IPS-15b (cell line): ENCODE results near the gene VPS4B.
A peak's percentile ranks its signal among the peaks of the same experiment; 100 is the strongest.
"Not testable (repeated sequence)": the region's sequence is repeated elsewhere in the genome, so short reads cannot be mapped to it uniquely, and the experiment has no call there.

Experiments used
- H3K27me3 ChIP-seq: one replicate; pipeline ENCODE4 v1.6.1; 2013; ENCODE audit warnings: low read length; ENCODE audit not compliant: control insufficient read depth, insufficient read depth
- H3K36me3 ChIP-seq: one replicate; pipeline ENCODE4 v1.6.1; 2013; ENCODE audit warnings: low read length; ENCODE audit not compliant: control insufficient read depth, insufficient read depth
- H3K4me1 ChIP-seq: one replicate; pipeline ENCODE4 v1.6.1; 2013; ENCODE audit warnings: mild to moderate bottlenecking, low read length; ENCODE audit not compliant: control insufficient read depth, insufficient read depth
- H3K4me3 ChIP-seq: one replicate; pipeline ENCODE4 v1.5.1; 2013; ENCODE audit warnings: low read depth, low read length
- H3K9ac ChIP-seq: one replicate; pipeline ENCODE4 v1.6.1; 2013; ENCODE audit warnings: low read depth, mild to moderate bottlenecking, low read length
- H3K9me3 ChIP-seq: one replicate; pipeline ENCODE4 v1.6.1; 2013; ENCODE audit warnings: mild to moderate bottlenecking, low read length; ENCODE audit not compliant: control insufficient read depth, insufficient read depth

The VPS4B gene

GRCh38 chr18:63422087-63422863 is at the start of gene VPS4B:
Gene VPS4B, minus strand, starts transcription at chr18:63422476. Its CDS starts 217 bp downstream, at chr18:63422259.
- no peaks in the 10 kb centered on the region for H3K4me1 ChIP-seq
- H3K9me3 ChIP-seq = no peaks in the 10 kb centered on the region
- H3K36me3 ChIP-seq = peaks cover 5% of the 10 kb centered on the region
- H3K4me3 ChIP-seq = peak within 1 kb of the TSS; percentile 94
- H3K27me3 ChIP-seq = no peaks in the 10 kb centered on the region
- peak within 1 kb of the TSS; percentile 89 for H3K9ac ChIP-seq

DNA sequence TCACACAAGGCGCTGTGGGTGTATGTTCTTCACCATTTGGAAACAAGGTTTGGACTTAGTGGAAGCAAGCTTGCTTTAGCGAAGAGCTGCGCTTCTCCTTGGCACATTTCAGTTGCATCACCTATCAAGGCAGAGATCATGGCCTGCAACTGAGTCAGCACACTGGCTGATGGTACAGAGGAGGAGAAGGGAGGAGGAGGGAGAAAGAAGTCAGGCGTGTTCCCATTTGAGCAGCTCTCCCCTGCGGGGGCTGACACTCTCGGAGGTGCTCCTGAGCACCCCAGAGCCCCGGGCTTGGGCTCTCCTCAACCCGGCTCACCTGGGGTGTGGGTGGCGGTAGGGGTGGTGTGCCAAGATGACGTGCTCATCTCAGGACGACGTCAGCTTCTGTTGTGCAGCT is 48.5 kb upstream of the VPS4B start:
- H3K9ac ChIP-seq = no peak overlapping the region
- no peaks in the 10 kb centered on the region for H3K9me3 ChIP-seq
- H3K4me3 ChIP-seq = no peak overlapping the region
- H3K4me1 ChIP-seq = no peaks in the 10 kb centered on the region
- no peaks in the 10 kb centered on the region for H3K36me3 ChIP-seq
- no peaks in the 10 kb centered on the region for H3K27me3 ChIP-seq

- no peak overlapping the region for H3K4me3 ChIP-seq
- H3K27me3 ChIP-seq = no peaks in the 10 kb centered on the region
- H3K9me3 ChIP-seq = no peaks in the 10 kb centered on the region
- H3K9ac ChIP-seq = no peak overlapping the region
- no peaks in the 10 kb centered on the region for H3K4me1 ChIP-seq
- H3K36me3 ChIP-seq = no peaks in the 10 kb centered on the region
These were observed 46.3 kb upstream of the VPS4B start for GRCh38 chr18:63468575-63468974.

GRCh38 chr18:63467699-63468098 is 45.4 kb upstream of the VPS4B start:
- Histone ChIP-seq H3K36me3 (no peaks in the 10 kb centered on the region), H3K4me1 (no peaks in the 10 kb centered on the region), H3K4me3 (no peak overlapping the region), H3K27me3 (no peaks in the 10 kb centered on the region), H3K9me3 (no peaks in the 10 kb centered on the region), H3K9ac (no peak overlapping the region)

- Histone ChIP-seq H3K27me3 (no peaks in the 10 kb centered on the region), H3K9me3 (no peaks in the 10 kb centered on the region), H3K9ac (no peak overlapping the region), H3K4me1 (no peaks in the 10 kb centered on the region), H3K4me3 (no peak overlapping the region), H3K36me3 (no peaks in the 10 kb centered on the region)
These were observed 42.8 kb upstream of the VPS4B start for GRCh38 chr18:63465059-63465458.

- no peaks in the 10 kb centered on the region for H3K27me3 ChIP-seq
- H3K36me3 ChIP-seq = no peaks in the 10 kb centered on the region
- no peaks in the 10 kb centered on the region for H3K9me3 ChIP-seq
- H3K4me3 ChIP-seq = no peak overlapping the region
- no peak overlapping the region for H3K9ac ChIP-seq
- no peaks in the 10 kb centered on the region for H3K4me1 ChIP-seq
These were observed 42.2 kb upstream of the VPS4B start for GRCh38 chr18:63464434-63464833.

GRCh38 chr18:63460414-63460813 is 38.1 kb upstream of the VPS4B start:
- Histone ChIP-seq H3K4me1 (no peaks in the 10 kb centered on the region), H3K4me3 (no peak overlapping the region), H3K9ac (no peak overlapping the region), H3K36me3 (no peaks in the 10 kb centered on the region), H3K27me3 (no peaks in the 10 kb centered on the region), H3K9me3 (no peaks in the 10 kb centered on the region)

GRCh38 chr18:63457977-63458376 is 35.7 kb upstream of the VPS4B start:
- H3K9me3 ChIP-seq = no peaks in the 10 kb centered on the region
- no peaks in the 10 kb centered on the region for H3K27me3 ChIP-seq
- H3K36me3 ChIP-seq = no peaks in the 10 kb centered on the region
- no peak overlapping the region for H3K9ac ChIP-seq
- H3K4me1 ChIP-seq = no peaks in the 10 kb centered on the region
- no peak overlapping the region for H3K4me3 ChIP-seq

DNA sequence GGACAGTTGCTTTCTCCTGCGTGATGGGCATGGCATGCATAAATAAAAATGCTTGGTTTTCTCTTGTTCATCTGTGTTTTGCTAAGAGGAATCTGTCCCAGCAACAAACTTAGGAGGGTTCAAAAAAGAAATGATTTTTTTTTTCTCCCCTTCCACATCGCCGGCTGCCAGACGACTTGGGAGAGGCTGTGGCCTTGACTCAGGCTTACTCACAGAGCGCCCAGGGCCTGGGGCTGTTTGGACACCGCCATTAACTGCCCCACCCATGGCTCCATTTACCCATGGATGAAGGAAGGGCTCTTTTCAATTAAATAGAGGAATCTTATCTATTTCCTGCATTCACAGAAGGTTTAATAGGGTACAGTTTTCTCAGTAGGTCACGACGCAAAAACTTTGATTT is 32.2 kb upstream of the VPS4B start:
- Histone ChIP-seq H3K27me3 (no peaks in the 10 kb centered on the region), H3K9me3 (no peaks in the 10 kb centered on the region), H3K4me1 (no peaks in the 10 kb centered on the region), H3K9ac (no peak overlapping the region), H3K36me3 (no peaks in the 10 kb centered on the region), H3K4me3 (no peak overlapping the region)

GRCh38 chr18:63452751-63453150 is 30.5 kb upstream of the VPS4B start:
- not testable (repeated sequence) for H3K4me1 ChIP-seq, H3K4me3 ChIP-seq

DNA sequence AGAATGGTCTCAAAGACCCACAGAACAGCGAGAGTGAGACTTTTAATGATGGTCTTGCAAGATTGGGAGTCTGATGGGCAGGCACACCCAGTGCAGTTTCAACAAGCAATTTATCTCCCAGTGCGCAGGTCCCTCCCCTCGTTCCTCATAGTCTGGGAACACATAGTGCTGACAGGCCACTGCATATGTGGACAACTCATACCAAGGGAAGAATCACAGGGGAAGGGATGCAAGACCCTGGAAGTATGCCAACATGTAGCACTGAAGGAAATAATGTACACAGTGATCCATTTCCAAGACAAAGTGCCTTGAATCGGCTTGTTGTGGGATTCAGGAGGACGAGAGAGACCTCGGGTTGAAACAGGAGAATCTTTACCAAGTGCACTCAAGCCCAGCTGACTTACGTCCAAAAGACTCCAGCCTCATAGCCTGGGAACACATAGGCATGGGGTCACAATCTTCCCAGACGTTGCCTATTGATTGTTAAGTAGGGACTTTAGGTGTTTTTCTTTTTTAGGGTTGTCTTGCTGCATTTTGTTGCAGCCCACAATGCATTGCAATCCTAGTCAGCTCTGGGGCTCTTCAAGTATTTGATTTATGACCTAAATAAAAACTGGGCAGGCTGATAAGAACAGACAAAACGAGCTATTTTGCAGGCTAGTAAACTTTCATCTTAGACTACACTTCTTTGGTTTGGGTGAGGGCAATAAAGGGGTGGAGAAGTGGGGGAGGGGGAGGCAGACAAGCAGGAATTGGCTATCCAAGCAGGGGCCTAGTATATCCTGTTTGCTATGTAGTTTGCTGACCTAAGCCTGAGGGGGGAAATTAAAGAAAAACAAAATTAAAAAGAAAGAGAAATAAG is 29.8 kb upstream of the VPS4B start:
- H3K9ac ChIP-seq = no peak overlapping the region
- no peaks in the 10 kb centered on the region for H3K36me3 ChIP-seq
- no peaks in the 10 kb centered on the region for H3K9me3 ChIP-seq
- H3K27me3 ChIP-seq = no peaks in the 10 kb centered on the region
- no peak overlapping the region for H3K4me3 ChIP-seq
- H3K4me1 ChIP-seq = no peaks in the 10 kb centered on the region

More at GRCh38 chr18:63452751-63453150, 30.5 kb upstream of the VPS4B start:
- H3K36me3 ChIP-seq, H3K9me3 ChIP-seq, H3K9ac ChIP-seq, H3K27me3 ChIP-seq: not testable (repeated sequence)

- Histone ChIP-seq H3K36me3 (no peaks in the 10 kb centered on the region), H3K27me3 (no peaks in the 10 kb centered on the region), H3K4me3 (no peak overlapping the region), H3K9ac (no peak overlapping the region), H3K9me3 (no peaks in the 10 kb centered on the region), H3K4me1 (peaks cover 2% of the 10 kb centered on the region)
These were observed 27.1 kb upstream of the VPS4B start for GRCh38 chr18:63449426-63449825.
